Adrenal gland (tissue), 12 donors: ENCODE data around the gene CDH12. TPM values are rescaled to one million over a fixed set of nuclear protein-coding genes. Genes with fewer than 3 reads are reported as not detected.

Source experiments
- DNase-seq, 7 donors: peaks; one replicate each; pipeline ENCODE4 v3.0.0-alpha.2; 2019 to 2020
- H3K27ac ChIP-seq, 5 donors: fragments of 200-600 bp; sonication (generic) in 4 of 5; 1 replicate in 3 of 5; 2 replicates in 2 of 5; pipeline versions ENCODE4 v1.5.1 to v1.8.0; 2016 to 2020; ENCODE audit warnings: mild to moderate bottlenecking in 1 of 5
- H3K27me3 ChIP-seq: fragments of 200-600 bp; 2 replicates; pipeline ENCODE4 v1.8.0; 2021
- H3K36me3 ChIP-seq, 2 donors: fragments of 200-600 bp; replicated peaks in 1 of 2; 1 replicate in 1 of 2; 2 replicates in 1 of 2; pipeline versions ENCODE4 v1.5.1 to v1.8.0; 2018 to 2022
- H3K4me1 ChIP-seq, 2 donors: fragments of 200-600 bp; replicated peaks in 1 of 2; 1 replicate in 1 of 2; 2 replicates in 1 of 2; pipeline versions ENCODE4 v1.5.1 to v1.8.0; 2018 to 2021
- H3K4me3 ChIP-seq, 4 donors: fragments of 200-600 bp; sonication (generic) in 3 of 4; one replicate each; pipeline ENCODE4 v1.5.1; 2016 to 2018
- H3K9me3 ChIP-seq, 3 donors: fragments of 200-600 bp; sonication (generic) in 1 of 3; replicated peaks in 1 of 3; 1 replicate in 2 of 3; 2 replicates in 1 of 3; pipeline versions ENCODE4 v1.5.1 to v1.8.0; 2016 to 2021
- POLR2A ChIP-seq, 2 donors: fragments of 450-650 bp; IDR thresholded peaks; one replicate each; pipeline ENCODE4 v1.6.1; 2017; ENCODE audit warnings: antibody characterized with exemption in 2 of 2, mild to moderate bottlenecking in 2 of 2, moderate library complexity in 1 of 2
- WGBS, 4 donors: extraction: QIAGEN DNeasy Blood & Tissue Kit in 2 of 4; methylation state at CpG; one replicate each; pipeline versions ENCODE4 v1.1.5 to v1.1.7; 2013 to 2017; 5-methylcytosine and 5-hydroxymethylcytosine counted together
- intact Hi-C, 2 donors: fragments of 100-400 bp; cut with DNase I; formaldehyde crosslinking; loops; one replicate each; pipeline versions ENCODE4 v1.14.1 to v1.15.0; 2022 to 2023
- polyA plus RNA-seq, 3 donors: library from polyadenylated mRNA; stranded (reverse); fragments of 200-250 nt in 2 of 3; fragments of 350-450 nt in 1 of 3; fragmentation: Illumina TruSeq in 1 of 3; extraction: RNeasy Lipid Tissue Mini Kit (QIAGEN cat#74804) in 1 of 3; gene quantifications; one replicate each; pipeline ENCODE4 v1.2.3, GENCODE V29; 2013 to 2014
- total RNA-seq, 9 donors: library from RNA; depleted of rRNA in 4 of 9; stranded (reverse); fragments of >200 nt in 4 of 9; fragments of 120-200 nt in 1 of 9; fragmentation: NEBNext Ultra II Directional in 1 of 9; extraction: Animal tissue kit (Norgen Biotek cat#: 25700) in 1 of 9; gene quantifications; one replicate each; pipeline versions ENCODE4 v1.1.0 to v1.2.4, GENCODE V29; 2013 to 2023
- TF ChIP-seq, protein P1 (sequence below), 6 experiments: fragments of 450-650 bp in 4 of 6; fragments of 200-600 bp in 2 of 6; sonication (generic) in 1 of 6; IDR thresholded peaks; 1 replicate in 5 of 6; 2 replicates in 1 of 6; pipeline versions ENCODE4 v1.5.1 to v1.8.0; 2016 to 2021; ENCODE audit warnings: antibody characterized with exemption in 6 of 6, mild to moderate bottlenecking in 2 of 6, moderate library complexity in 1 of 6
- donor health status: healthy with polysubstance abuse.
- donor health status: Bipolar disorder and iron deficiency.
- donor health status: DM: yes; HTN: yes; CAD: no.
- donor health status: DM: no; HTN: no; CAD: no.
- donor health status: DM: no; HTN: no; CAD: no.
- donor health status: DM: yes; HTN: yes; CAD: no.

CDH12 gene
- total and polyA plus RNA-seq, 12 donors = 0.80 to 16.5 (median 7.8) TPM

DNA sequence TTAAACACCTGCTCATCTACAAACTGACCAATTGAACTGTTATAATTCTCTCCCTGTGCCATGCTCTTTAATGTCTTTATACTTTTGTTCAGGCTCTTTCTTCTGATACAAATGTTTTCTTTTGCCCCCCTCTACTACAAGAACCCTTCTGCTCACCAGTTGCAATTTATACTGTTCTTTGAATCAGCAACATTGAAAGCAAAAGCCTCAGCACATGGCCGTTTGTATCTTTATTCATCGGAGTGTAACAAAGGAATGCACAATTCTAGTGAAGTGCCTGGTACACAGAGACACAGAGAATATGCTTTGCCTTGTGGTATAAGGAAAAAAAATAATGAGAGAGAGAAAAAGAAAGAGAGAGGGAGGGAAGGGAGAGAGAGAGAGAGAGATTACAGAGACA lies 547.1 kb downstream of the CDH12 start:
- no peak overlapping the region for H3K27ac ChIP-seq
- H3K27me3 ChIP-seq = no peaks in the 10 kb centered on the region
- intact Hi-C loops = no loop called here
- no peak overlapping the region for H3K4me3 ChIP-seq
- 52 to 63% (median 59%) methylated on average over 2 of the region's 2 CpGs for WGBS, 4 donors
- no peaks in the 10 kb centered on the region for H3K9me3 ChIP-seq
- DNase-seq = no peak
- TF ChIP-seq, protein P1, sequence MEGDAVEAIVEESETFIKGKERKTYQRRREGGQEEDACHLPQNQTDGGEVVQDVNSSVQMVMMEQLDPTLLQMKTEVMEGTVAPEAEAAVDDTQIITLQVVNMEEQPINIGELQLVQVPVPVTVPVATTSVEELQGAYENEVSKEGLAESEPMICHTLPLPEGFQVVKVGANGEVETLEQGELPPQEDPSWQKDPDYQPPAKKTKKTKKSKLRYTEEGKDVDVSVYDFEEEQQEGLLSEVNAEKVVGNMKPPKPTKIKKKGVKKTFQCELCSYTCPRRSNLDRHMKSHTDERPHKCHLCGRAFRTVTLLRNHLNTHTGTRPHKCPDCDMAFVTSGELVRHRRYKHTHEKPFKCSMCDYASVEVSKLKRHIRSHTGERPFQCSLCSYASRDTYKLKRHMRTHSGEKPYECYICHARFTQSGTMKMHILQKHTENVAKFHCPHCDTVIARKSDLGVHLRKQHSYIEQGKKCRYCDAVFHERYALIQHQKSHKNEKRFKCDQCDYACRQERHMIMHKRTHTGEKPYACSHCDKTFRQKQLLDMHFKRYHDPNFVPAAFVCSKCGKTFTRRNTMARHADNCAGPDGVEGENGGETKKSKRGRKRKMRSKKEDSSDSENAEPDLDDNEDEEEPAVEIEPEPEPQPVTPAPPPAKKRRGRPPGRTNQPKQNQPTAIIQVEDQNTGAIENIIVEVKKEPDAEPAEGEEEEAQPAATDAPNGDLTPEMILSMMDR (IDR thresholded peaks at IDR 0.05) = no peak
- TF ChIP-seq POLR2A (IDR thresholded peaks at IDR 0.05) = no peak
- no peaks in the 10 kb centered on the region for H3K36me3 ChIP-seq
- no peaks in the 10 kb centered on the region for H3K4me1 ChIP-seq

DNA sequence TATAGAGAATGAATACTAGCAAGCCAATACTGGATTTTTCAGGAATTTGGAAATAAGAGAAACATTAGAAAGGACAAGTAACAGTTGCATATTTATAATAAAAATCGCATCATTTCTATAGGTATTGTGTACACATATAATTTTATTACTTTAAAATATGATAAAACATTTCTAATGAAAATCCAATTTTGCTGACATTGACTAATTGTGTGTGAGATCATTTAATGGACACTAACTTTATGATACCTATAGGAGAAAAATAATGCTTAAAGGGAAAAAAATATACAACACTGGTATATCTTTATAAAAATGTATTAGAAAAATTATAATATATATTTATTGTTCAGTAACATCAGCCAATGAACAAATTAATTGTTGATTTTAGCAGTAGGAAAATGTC lies 557.3 kb downstream of the CDH12 start:
- no peaks in the 10 kb centered on the region for H3K4me1 ChIP-seq
- H3K9me3 ChIP-seq = no peaks in the 10 kb centered on the region
- intact Hi-C loops = no loop called here
- WGBS, 4 donors = 66 to 75% (median 70%) methylated on average over 1 of the region's 1 CpG
- no peaks in the 10 kb centered on the region for H3K36me3 ChIP-seq
- H3K4me3 ChIP-seq = no peak overlapping the region
- H3K27ac ChIP-seq = no peak overlapping the region
- no peaks in the 10 kb centered on the region for H3K27me3 ChIP-seq
- no peak for TF ChIP-seq POLR2A (IDR thresholded peaks at IDR 0.05)
- TF ChIP-seq, protein P1 (IDR thresholded peaks at IDR 0.05) = no peak
- no peak for DNase-seq

DNA sequence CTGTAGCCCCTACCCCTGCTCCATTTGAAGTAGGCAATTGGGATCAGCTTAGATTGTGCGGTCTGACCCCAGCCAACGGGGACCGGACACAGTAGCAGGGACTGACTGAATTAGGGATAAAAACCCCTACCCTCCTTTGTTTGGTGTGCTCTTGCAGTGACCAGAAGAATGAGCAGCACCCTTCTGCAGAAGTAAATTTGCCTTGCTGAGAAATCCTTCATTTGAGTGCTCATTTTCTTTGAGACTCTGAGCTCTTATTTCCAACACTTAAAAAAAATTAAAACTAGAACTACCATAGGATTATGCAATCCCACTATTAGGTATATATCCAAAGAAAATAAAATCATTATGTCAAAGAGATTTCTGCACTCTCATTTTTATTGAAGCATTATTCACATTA lies 560.0 kb downstream of the CDH12 start:
- intact Hi-C loops = no loop called here
- DNase-seq = no peak
- no peak for TF ChIP-seq POLR2A (IDR thresholded peaks at IDR 0.05)
- TF ChIP-seq, protein P1 (IDR thresholded peaks at IDR 0.05) = no peak
- H3K4me1 ChIP-seq = no peaks in the 10 kb centered on the region
- no peaks in the 10 kb centered on the region for H3K36me3 ChIP-seq
- H3K27me3 ChIP-seq = no peaks in the 10 kb centered on the region
- no peak overlapping the region for H3K4me3 ChIP-seq
- WGBS, 4 donors = 90 to 94% (median 91%) methylated on average over 3 of the region's 3 CpGs
- no peaks in the 10 kb centered on the region for H3K9me3 ChIP-seq
- H3K27ac ChIP-seq = no peak overlapping the region

DNA sequence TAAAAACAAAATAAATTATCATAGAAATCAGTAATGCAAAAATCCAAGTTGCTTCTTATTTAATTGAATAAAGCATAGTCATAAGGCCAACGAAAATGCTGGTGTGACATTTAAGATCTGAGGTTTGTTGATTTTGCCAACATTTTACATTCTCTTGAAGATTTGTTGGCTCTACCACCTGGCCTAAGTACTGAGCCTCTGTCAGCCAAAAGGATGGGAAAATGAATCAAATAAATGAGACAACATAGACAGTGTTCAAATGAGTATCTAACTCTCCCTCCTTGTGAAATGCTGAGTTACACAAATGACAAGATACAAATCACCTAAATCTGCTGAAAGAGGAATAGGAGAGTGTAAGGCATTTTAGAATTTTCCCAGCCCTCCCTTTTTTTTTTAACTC lies 575.0 kb downstream of the CDH12 start:
- H3K36me3 ChIP-seq = no peaks in the 10 kb centered on the region
- no peak overlapping the region for H3K4me3 ChIP-seq
- intact Hi-C loops = no loop called here
- H3K9me3 ChIP-seq = no peaks in the 10 kb centered on the region
- DNase-seq = no peak
- no peaks in the 10 kb centered on the region for H3K27me3 ChIP-seq
- H3K4me1 ChIP-seq = no peaks in the 10 kb centered on the region
- TF ChIP-seq, protein P1 (IDR thresholded peaks at IDR 0.05) = no peak
- no peak for TF ChIP-seq POLR2A (IDR thresholded peaks at IDR 0.05)
- no peak overlapping the region for H3K27ac ChIP-seq
- WGBS, 4 donors = 41 to 47% (median 44%) methylated on average over 1 of the region's 1 CpG
